Measurements from ENCODE around the gene CAMKMT.

Gene CAMKMT

DNA sequence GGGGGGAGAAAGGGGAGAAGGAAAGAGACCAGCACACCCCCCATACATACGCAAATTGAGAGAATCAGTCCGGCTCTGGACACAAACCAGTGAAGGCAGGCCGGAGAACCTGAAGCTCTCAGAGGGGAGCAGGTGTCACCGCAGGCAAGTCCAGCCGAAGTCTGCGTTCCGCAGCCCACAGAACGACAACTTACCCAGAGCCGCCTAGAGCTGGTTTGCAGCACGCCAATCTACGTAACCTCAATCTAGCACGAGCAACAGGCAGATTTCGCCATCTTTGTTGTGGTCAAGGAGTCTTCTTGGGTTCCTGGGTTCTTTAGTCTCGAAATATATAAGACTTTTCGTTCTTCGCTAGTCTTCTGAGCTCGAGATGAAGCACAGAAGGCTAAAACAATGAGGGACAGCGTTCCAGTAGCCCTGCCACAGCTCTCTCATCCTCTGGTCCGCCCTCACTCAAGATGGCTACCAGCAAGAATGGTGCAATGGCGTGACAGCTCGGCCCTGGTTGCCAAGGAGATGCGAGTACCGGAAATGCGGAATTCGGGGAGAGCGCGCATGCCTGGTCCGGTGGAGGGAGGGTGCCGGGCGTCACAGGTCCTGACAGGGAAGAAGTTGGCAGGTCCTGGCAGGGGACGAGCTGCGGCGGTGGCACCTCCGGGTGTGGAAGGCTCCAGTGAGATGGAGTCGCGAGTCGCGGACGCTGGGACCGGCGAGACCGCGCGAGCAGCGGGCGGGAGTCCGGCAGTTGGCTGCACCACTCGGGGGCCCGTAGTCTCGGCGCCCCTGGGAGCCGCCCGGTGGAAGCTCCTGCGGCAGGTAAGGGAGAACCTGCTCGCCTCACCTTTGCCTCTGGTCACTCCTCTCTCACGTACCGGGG lies at the start of gene CAMKMT, which contains the start of gene PREPL:
CAMKMT (plus strand) TSS at position 618 of the 877 bp plus-strand sequence.
PREPL (minus strand) TSS at position 165 of the 877 bp plus-strand sequence. CDS start 15,152 bp downstream, outside the sequence.
- H3K4me3 ChIP-seq (ENCODE audit: low read depth, low read length): peak within 1 kb of the TSS; percentile 91
- no peaks in the 10 kb centered on the region for H3K27me3 ChIP-seq (ENCODE audit: control insufficient read depth, insufficient read depth, low read length)
- peaks cover 3% of the 10 kb centered on the region for H3K4me1 ChIP-seq (ENCODE audit: control insufficient read depth, insufficient read depth, low read length)
- H3K9me3 ChIP-seq (ENCODE audit: control insufficient read depth, insufficient read depth, low read length): no peaks in the 10 kb centered on the region
- H3K36me3 ChIP-seq (ENCODE audit: control insufficient read depth, insufficient read depth, low read length): no peaks in the 10 kb centered on the region
- peak within 1 kb of the TSS; percentile 96 for H3K9ac ChIP-seq (ENCODE audit: low read depth, low read length)

DNA sequence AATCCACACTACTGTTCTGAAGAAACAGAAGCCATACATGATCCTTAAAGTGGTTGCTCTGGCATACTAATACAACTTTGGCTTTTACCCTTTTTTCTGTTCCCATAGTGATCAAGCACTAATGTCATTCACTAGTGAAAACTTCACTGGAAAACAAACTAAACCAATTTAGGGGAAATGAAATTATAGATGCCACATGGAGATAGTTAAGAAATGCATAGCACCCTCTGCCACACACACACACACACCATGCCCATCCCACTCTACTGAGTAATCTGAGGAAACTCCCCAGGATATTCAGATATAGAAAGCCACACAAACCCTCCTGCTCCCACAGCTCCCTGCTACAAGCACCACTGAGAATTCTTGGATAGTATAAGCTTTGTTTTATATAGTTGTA lies 47.4 kb upstream of the CAMKMT start:
- peaks cover 7% of the 10 kb centered on the region for H3K9me3 ChIP-seq (ENCODE audit: control insufficient read depth, insufficient read depth, low read length)
- no peaks in the 10 kb centered on the region for H3K27me3 ChIP-seq (ENCODE audit: control insufficient read depth, insufficient read depth, low read length)
- H3K4me1 ChIP-seq (ENCODE audit: control insufficient read depth, insufficient read depth, low read length): no peaks in the 10 kb centered on the region
- no peak overlapping the region for H3K9ac ChIP-seq (ENCODE audit: low read depth, low read length)
- peaks cover 4% of the 10 kb centered on the region for H3K36me3 ChIP-seq (ENCODE audit: control insufficient read depth, insufficient read depth, low read length)
- no peak overlapping the region for H3K4me3 ChIP-seq (ENCODE audit: low read depth, low read length)

- Histone ChIP-seq H3K36me3 (ENCODE audit: control insufficient read depth, insufficient read depth, low read length) (peaks cover 4% of the 10 kb centered on the region), H3K9ac (ENCODE audit: low read depth, low read length) (no peak overlapping the region), H3K4me1 (ENCODE audit: control insufficient read depth, insufficient read depth, low read length) (no peaks in the 10 kb centered on the region), H3K27me3 (ENCODE audit: control insufficient read depth, insufficient read depth, low read length) (no peaks in the 10 kb centered on the region), H3K9me3 (ENCODE audit: control insufficient read depth, insufficient read depth, low read length) (peaks cover under 1% of the 10 kb centered on the region), H3K4me3 (ENCODE audit: low read depth, low read length) (no peak overlapping the region)
Observed at GRCh38 chr2:44315945-44316344, 45.8 kb upstream of the CAMKMT start.

DNA sequence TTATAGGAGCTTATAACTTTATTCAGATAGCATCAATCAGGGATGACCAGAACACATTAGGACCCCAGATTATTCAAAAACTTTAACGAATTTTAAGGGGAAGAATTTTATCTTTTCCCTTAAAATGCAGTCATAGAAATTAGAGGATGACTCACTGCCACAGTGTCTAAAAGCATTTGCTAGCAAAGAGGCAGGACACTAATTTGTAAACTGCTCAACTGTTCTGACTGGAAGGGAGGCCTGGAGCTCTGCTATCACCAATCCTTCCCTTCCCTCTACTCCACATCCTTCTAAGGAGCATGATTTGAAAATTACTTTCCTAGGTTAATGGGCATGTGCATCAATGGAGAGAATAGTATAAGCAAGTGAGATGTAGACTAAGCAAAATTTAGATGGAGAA lies 40.9 kb upstream of the CAMKMT start:
- H3K4me1 ChIP-seq (ENCODE audit: control insufficient read depth, insufficient read depth, low read length): no peaks in the 10 kb centered on the region
- H3K27me3 ChIP-seq (ENCODE audit: control insufficient read depth, insufficient read depth, low read length): no peaks in the 10 kb centered on the region
- H3K4me3 ChIP-seq (ENCODE audit: low read depth, low read length): no peak overlapping the region
- H3K9ac ChIP-seq (ENCODE audit: low read depth, low read length): no peak overlapping the region
- H3K9me3 ChIP-seq (ENCODE audit: control insufficient read depth, insufficient read depth, low read length): no peaks in the 10 kb centered on the region
- peaks cover 13% of the 10 kb centered on the region for H3K36me3 ChIP-seq (ENCODE audit: control insufficient read depth, insufficient read depth, low read length)

DNA sequence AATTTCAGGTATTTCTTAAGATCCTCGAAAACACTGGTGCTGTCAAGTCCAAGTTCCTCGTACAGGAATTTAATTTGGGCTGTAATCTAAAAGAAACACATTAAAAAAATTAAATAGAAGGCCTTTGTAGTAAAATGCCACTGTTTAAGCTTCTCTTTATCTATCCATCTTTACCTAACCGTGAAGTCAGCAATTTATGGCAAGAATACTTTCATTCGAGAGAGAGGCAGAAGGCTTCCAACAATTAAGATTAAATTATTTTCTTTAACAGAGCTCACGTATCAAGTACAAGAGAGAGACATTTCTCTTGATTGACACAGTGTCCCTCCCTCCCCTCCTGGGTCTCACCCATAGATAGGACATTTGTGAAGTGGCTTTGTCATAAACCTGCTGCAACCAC lies 40.4 kb upstream of the CAMKMT start:
- Histone ChIP-seq H3K4me3 (ENCODE audit: low read depth, low read length) (no peak overlapping the region), H3K36me3 (ENCODE audit: control insufficient read depth, insufficient read depth, low read length) (peaks cover 15% of the 10 kb centered on the region)

DNA sequence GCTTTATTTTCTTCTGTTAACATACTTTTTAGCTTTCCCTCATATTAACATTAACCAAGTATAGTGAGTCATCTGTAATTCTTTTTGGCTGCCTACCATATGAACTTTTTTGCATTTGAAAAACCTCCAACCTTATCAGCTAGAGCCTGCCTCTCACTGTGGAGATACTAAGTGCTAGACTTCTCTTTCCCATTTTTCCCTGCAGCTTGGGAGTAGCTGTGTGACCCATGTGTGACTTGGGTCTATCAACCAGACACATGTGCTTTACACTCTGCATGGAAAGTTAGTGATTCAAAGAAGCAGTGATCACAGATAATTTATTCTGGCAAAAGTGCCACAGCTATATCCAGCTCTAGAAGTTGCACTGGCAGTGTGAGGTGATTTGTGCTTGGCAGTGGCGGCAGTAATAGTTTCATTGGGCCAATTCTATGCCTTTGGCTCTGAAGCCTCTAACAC lies 36.7 kb upstream of the CAMKMT start:
- Histone ChIP-seq H3K4me1 (ENCODE audit: control insufficient read depth, insufficient read depth, low read length) (no peaks in the 10 kb centered on the region), H3K4me3 (ENCODE audit: low read depth, low read length) (no peak overlapping the region), H3K9me3 (ENCODE audit: control insufficient read depth, insufficient read depth, low read length) (no peaks in the 10 kb centered on the region), H3K9ac (ENCODE audit: low read depth, low read length) (no peak overlapping the region), H3K27me3 (ENCODE audit: control insufficient read depth, insufficient read depth, low read length) (no peaks in the 10 kb centered on the region), H3K36me3 (ENCODE audit: control insufficient read depth, insufficient read depth, low read length) (peaks cover 15% of the 10 kb centered on the region)

More for the DNA sequence above, 40.4 kb upstream of the CAMKMT start:
- H3K9ac ChIP-seq (ENCODE audit: low read depth, low read length): no peak overlapping the region
- H3K27me3 ChIP-seq (ENCODE audit: control insufficient read depth, insufficient read depth, low read length): no peaks in the 10 kb centered on the region
- H3K9me3 ChIP-seq (ENCODE audit: control insufficient read depth, insufficient read depth, low read length): no peaks in the 10 kb centered on the region
- no peaks in the 10 kb centered on the region for H3K4me1 ChIP-seq (ENCODE audit: control insufficient read depth, insufficient read depth, low read length)

- Histone ChIP-seq H3K9me3 (ENCODE audit: control insufficient read depth, insufficient read depth, low read length) (no peaks in the 10 kb centered on the region), H3K4me3 (ENCODE audit: low read depth, low read length) (no peak overlapping the region), H3K4me1 (ENCODE audit: control insufficient read depth, insufficient read depth, low read length) (no peaks in the 10 kb centered on the region), H3K27me3 (ENCODE audit: control insufficient read depth, insufficient read depth, low read length) (no peaks in the 10 kb centered on the region), H3K36me3 (ENCODE audit: control insufficient read depth, insufficient read depth, low read length) (peaks cover 16% of the 10 kb centered on the region), H3K9ac (ENCODE audit: low read depth, low read length) (no peak overlapping the region)
Observed at GRCh38 chr2:44325897-44326296, 35.9 kb upstream of the CAMKMT start.

DNA sequence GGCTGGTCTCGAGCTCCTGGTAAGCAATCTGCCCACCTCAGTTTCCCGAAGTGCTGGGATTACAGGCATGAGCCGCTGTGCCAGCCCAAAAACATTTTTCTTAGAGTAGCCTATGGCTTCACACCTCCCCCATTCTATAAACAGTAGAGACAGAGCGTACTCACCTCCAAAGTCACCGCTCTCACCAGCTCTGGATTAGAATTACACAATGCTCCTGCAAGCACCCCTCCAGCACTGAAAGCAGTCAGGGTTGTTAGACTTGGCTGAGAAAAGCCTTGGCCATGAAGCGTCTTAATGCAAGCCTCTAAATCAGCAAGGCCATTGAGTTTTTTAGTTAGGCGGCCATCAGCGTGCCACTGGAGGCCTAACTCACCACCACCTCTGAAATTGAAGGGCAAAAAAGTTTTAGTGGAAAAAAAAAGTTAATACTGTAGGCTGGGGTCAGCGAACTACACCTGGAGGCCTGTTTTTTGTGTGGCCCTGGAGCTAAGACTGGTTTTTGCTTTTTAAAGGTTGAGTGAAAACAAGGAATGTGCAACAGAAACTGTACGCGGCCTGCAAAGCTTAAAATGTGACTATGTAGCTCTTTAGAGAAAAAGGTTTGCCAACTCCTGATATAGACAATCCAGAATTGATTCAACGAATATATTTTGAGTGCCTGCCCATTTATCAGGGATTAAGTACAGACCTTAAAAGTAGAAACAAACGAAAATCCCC lies 35.0 kb upstream of the CAMKMT start:
- Histone ChIP-seq H3K27me3 (ENCODE audit: control insufficient read depth, insufficient read depth, low read length) (no peaks in the 10 kb centered on the region), H3K4me1 (ENCODE audit: control insufficient read depth, insufficient read depth, low read length) (no peaks in the 10 kb centered on the region), H3K9ac (ENCODE audit: low read depth, low read length) (no peak overlapping the region), H3K36me3 (ENCODE audit: control insufficient read depth, insufficient read depth, low read length) (peaks cover 17% of the 10 kb centered on the region), H3K9me3 (ENCODE audit: control insufficient read depth, insufficient read depth, low read length) (no peaks in the 10 kb centered on the region), H3K4me3 (ENCODE audit: low read depth, low read length) (no peak overlapping the region)

- Histone ChIP-seq H3K9ac (ENCODE audit: low read depth, low read length) (no peak overlapping the region), H3K4me3 (ENCODE audit: low read depth, low read length) (no peak overlapping the region), H3K36me3 (ENCODE audit: control insufficient read depth, insufficient read depth, low read length) (peaks cover 7% of the 10 kb centered on the region), H3K9me3 (ENCODE audit: control insufficient read depth, insufficient read depth, low read length) (no peaks in the 10 kb centered on the region), H3K27me3 (ENCODE audit: control insufficient read depth, insufficient read depth, low read length) (no peaks in the 10 kb centered on the region), H3K4me1 (ENCODE audit: control insufficient read depth, insufficient read depth, low read length) (no peaks in the 10 kb centered on the region)
Observed at GRCh38 chr2:44328750-44329149, 33.0 kb upstream of the CAMKMT start.

GRCh38 chr2:44329343-44329742 lies 32.4 kb upstream of the CAMKMT start:
- Histone ChIP-seq H3K4me3 (ENCODE audit: low read depth, low read length) (no peak overlapping the region), H3K27me3 (ENCODE audit: control insufficient read depth, insufficient read depth, low read length) (no peaks in the 10 kb centered on the region), H3K9me3 (ENCODE audit: control insufficient read depth, insufficient read depth, low read length) (no peaks in the 10 kb centered on the region), H3K9ac (ENCODE audit: low read depth, low read length) (no peak overlapping the region), H3K36me3 (ENCODE audit: control insufficient read depth, insufficient read depth, low read length) (peaks cover 7% of the 10 kb centered on the region), H3K4me1 (ENCODE audit: control insufficient read depth, insufficient read depth, low read length) (no peaks in the 10 kb centered on the region)

GRCh38 chr2:44330801-44331200 lies 30.9 kb upstream of the CAMKMT start:
- Histone ChIP-seq H3K4me1 (ENCODE audit: control insufficient read depth, insufficient read depth, low read length) (no peaks in the 10 kb centered on the region), H3K9me3 (ENCODE audit: control insufficient read depth, insufficient read depth, low read length) (no peaks in the 10 kb centered on the region), H3K27me3 (ENCODE audit: control insufficient read depth, insufficient read depth, low read length) (no peaks in the 10 kb centered on the region), H3K36me3 (ENCODE audit: control insufficient read depth, insufficient read depth, low read length) (peaks cover 6% of the 10 kb centered on the region), H3K4me3 (ENCODE audit: low read depth, low read length) (no peak overlapping the region), H3K9ac (ENCODE audit: low read depth, low read length) (no peak overlapping the region)

All from iPS-15b (cell line).